ENCODE results near the gene ALOX5AP.

Gene ALOX5AP

GRCh38 chr13:30757026-30757742, 21.8 kb downstream of the ALOX5AP start:
- DNase-seq (ENCODE audit: extremely low read depth in 1 of 2, low read depth in 1 of 2), result no peak

DNA sequence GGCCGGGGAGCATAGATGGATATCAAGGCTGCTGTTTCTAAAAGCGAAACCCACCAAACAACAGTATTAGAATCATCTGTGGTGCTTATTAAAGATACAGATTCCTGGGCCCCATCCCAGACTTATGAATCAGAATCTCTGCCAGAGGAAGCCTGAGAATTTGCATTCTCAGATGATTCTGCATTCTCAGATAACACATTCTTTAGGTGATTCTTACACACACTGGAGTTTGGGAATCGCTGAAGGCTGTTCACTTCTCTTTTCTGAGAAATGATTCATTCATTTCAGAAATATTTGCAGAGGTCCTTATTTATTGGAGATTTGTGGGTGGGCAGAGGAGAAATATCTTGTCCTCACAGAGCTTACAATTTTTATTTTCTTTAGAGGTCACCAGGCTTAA, 24.4 kb downstream of the ALOX5AP start:
- no peak for DNase-seq (ENCODE audit: extremely low read depth in 1 of 2, low read depth in 1 of 2)

DNA sequence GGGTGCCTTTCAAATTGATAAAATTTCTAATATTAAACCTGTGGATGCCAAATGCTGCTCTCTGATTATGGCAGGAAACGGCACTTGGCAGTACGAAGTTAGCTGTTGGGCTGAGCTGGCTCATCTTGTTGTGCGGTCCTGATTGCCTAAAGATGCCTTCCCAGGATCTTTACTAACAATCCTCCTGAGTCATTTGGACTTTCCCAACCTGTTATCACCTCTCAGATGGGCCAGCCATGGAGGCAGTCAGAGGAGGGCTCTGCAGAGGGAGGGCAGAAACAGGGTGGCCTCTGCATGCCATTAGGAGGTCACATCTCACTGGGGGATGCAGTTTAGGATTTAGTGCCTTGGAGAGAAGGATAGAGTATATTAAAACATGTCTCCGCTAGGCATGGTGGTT, 27.3 kb downstream of the ALOX5AP start:
- DNase-seq (ENCODE audit: extremely low read depth in 1 of 2, low read depth in 1 of 2), result no peak

GRCh38 chr13:30763786-30764413, 28.6 kb downstream of the ALOX5AP start:
- DNase-seq (ENCODE audit: extremely low read depth in 1 of 2, low read depth in 1 of 2), result no peak

DNA sequence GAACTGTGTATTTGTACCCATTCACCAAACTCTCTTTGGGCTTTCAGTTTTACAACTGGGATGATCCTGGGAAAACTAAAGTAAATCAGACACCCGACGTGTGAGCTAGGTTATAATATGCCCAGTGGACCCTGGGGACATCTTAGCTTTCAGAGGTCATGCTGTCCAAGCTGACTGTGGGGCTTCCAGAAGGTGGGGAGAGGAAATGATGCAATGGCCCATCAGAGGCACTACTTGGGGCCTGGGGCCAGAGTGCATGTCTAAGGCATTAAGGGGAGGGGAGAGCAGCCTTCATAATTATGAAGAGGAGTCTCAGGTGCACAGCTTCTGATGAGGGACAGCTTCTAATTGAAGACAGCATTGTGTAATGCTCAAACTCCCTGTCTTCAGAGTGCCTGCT, 30.9 kb downstream of the ALOX5AP start:
- DNase-seq (ENCODE audit: extremely low read depth in 1 of 2, low read depth in 1 of 2), result no peak

GRCh38 chr13:30770929-30771328, 35.6 kb downstream of the ALOX5AP start:
- DNase-seq (ENCODE audit: extremely low read depth in 1 of 2, low read depth in 1 of 2), result no peak

GRCh38 chr13:30773561-30773960, 38.2 kb downstream of the ALOX5AP start:
- DNase-seq (ENCODE audit: extremely low read depth in 1 of 2, low read depth in 1 of 2), result no peak

GRCh38 chr13:30774214-30774730, 38.9 kb downstream of the ALOX5AP start:
- DNase-seq (ENCODE audit: extremely low read depth in 1 of 2, low read depth in 1 of 2), result no peak

GRCh38 chr13:30776661-30777060, 41.3 kb downstream of the ALOX5AP start:
- no peak for DNase-seq (ENCODE audit: extremely low read depth in 1 of 2, low read depth in 1 of 2)

DNA sequence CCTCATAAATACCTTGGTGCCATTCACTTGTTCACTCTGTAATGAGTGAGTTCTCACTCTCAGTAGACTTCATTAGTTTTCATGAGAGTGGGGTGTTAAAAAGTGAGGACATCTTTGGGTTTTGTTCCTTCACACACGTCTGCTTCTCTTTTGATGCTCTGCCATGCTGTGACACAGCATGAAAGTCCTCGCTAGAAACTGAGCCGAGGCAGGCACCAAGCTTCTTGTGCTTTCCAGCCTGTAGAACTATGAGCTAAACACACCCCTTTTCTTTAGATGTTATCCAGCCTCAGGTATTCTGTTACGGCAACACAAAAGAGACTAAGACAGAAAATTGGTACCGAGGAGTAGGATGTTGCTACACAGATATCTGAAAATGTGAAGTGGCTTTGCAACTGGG, 43.7 kb downstream of the ALOX5AP start:
- no peak for DNase-seq (ENCODE audit: extremely low read depth in 1 of 2, low read depth in 1 of 2)

DNA sequence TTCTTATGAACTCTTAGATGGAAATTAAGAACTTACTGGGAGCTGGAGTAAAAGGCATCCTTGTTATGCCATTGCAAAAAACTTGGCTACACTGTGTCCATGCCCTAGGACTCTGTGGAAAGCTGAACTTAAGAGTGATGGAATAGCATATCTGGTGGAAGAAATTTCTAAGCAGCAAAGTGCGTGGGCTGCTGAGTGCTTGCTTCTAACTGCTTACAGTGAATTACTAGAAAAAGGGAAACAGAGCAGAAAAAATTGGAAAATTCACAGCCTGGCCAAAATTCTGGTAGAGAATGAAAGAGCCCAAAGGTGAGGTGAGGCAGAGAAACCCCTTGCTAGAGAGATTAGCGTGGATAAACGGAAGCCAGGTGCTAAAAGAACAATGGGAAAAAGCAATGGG, 44.3 kb downstream of the ALOX5AP start:
- DNase-seq (ENCODE audit: extremely low read depth in 1 of 2, low read depth in 1 of 2), result no peak

DNA sequence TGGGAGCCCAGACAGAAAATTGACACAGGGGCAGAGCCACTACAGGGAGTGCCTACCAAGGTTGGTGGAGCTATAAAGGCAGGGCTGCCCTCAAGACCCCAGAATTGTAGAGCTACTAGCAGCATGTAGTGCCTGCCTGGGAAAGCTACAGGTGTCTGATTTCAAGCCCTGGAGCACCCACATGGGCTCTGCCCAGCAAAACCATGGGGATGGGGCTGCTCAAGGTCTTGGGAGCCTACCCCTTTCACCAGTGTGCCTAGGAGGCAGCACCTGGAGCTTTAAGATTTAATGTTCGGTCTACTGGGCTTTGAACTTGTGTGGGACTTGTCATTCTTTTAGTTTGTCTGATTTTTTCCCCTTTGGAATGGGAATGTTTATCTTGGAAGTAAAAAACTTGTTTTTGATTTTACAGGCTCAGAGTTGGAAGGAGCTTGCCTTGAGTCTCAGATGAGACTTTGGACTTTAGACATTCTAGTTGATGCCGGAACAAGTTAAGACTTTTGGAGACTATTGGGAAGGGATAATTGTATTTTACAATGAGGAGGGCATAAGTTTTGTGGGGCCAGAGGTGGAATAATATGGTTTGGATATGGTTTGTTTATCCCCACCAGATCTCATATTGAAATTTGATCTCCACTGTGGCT, 45.1 kb downstream of the ALOX5AP start:
- no peak for DNase-seq (ENCODE audit: extremely low read depth in 1 of 2, low read depth in 1 of 2)

DNA sequence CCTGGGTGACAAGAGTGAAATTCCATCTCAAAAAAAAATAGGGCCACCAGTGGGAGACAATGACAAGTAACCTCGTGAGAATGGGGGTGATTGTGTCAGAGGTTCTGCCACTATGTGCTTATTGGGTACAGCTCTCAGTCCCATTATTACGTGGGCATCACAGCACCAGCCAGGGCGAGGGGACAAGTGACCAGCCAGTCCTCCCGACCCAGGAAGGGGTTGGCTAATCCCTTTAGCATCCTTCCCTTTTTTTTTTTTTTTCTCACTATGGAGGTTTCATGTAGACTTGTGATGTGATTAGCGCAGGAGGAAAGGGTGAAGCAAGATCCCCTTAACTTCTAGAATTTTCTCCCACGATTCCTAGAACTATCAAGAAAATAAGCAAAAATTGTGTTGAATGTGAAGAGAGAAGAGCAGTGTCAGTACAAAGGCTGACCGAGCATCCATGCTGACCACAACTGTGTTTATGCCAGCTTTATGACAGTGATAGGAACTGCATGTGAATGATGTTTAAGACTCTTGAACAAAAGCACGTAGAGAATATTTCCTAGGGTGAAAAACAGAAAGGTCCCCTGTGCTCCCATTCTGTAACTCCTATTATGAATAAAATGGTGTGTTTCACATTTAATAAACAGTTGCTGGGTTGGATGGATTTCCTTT, 50.0 kb downstream of the ALOX5AP start:
- no peak for DNase-seq (ENCODE audit: extremely low read depth in 1 of 2, low read depth in 1 of 2)

DNA sequence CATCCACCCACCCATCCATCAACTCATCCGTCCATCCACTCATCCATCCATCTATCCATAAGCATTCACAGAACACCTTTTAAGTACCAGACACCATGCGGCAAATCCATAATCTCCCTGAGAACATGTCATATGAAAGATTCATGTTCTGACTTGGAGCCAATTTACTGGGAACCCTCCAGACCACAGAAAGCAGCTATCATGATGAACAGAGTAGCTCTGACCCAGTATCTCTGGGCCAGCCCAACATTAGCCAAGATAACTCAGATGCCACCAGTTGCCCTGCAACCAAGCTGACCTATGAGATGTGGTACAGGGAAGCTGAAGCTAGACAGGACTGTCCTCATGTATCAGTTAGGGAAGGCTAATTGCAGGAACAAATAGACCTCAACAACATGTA, 51.3 kb downstream of the ALOX5AP start:
- DNase-seq (ENCODE audit: extremely low read depth in 1 of 2, low read depth in 1 of 2), result no peak

DNA sequence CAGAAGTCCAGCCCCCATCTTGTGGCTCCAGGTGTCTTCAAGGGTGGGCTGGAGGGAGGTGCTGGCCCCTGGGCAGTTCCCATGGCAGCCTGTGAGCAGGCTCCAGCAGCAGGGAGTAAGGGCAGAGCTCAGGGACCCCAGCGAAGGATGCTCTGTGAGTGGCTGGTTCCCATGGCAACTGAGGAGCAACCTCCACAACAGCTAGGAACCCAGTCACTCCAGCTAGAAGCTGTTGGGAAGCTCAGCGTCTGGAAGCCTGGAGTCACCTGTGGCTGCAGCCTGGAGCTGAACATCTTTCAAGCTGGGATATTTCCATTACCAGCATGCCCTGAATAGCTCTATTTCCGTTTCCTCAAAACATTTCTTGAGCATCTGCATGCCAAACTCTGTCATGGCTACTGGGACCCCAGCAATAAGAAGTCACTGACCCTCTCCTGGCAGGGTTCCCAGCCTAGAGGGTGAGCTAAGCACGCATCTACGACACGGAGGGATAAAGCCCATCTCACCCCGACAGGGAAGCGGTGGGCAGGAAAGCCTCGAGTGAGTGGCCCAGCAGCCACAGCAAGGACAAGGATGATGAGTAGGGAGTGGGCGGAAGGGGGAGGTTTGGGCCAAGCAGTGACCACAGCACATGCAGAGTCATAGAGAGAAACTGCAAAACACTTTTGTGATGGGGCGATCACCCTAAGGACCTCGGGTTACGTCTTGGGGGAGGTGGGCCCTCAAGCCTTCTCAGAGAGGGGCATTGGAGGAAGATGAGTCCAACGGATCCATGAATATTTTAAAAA, 52.6 kb downstream of the ALOX5AP start:
- no peak for DNase-seq (ENCODE audit: extremely low read depth in 1 of 2, low read depth in 1 of 2)

GRCh38 chr13:30789166-30789862, 54.0 kb downstream of the ALOX5AP start:
- DNase-seq (ENCODE audit: extremely low read depth in 1 of 2, low read depth in 1 of 2), result no peak

DNA sequence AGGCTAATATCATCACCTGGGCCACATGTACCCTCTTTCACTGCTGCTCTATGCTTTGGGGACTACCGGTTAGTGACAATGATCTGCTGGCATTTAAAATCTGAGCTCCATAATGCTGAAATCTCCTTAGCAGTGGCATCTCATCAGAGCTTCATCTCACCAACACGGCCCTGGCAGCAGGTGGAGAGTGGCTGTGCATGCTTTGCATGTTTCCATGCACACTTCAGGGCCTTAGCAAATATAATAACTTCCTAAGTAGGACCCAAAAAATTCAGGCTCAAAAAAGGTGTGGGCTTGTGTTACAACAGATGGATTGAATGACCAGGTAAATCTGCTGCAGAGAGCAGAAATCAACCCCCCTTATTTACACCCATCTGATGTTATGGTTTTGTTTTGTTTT, 55.2 kb downstream of the ALOX5AP start:
- DNase-seq (ENCODE audit: extremely low read depth in 1 of 2, low read depth in 1 of 2), result no peak

DNA sequence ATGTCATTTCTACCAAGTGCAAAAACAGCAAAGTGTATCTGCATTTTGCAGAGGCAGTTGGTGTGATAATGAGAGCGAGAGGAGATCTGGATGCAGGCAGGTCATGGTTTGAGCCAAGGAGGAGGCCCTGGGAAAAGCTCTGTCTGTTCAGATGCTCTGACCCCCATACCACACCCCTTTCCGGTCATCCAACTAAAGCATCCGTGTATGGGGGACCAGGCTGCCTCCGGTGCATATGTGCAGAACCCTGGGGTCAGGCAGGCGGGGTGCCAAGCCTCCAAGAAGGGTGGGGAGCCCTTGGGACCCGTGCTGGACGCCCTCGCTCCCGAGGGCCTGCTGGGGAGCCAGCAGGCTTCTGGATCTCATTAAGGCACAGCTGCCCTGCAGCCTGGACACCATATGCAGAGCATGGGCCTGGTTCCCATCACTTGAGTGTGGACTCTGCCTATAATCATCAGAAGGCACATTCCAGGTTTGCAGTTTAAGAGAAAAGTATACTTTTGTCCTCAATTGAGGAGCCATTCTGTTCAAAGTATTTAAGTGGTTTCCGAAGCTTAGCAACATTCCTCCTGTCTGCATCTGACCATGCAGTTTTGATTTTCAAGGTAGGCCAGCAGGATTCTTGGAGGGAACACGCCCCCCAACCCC, 56.1 kb downstream of the ALOX5AP start:
- no peak for DNase-seq (ENCODE audit: extremely low read depth in 1 of 2, low read depth in 1 of 2)

GRCh38 chr13:30792285-30793000, 57.1 kb downstream of the ALOX5AP start:
- DNase-seq (ENCODE audit: extremely low read depth in 1 of 2, low read depth in 1 of 2), result no peak
